EH (cell line): ENCODE measurements around the gene ACAD8.

ENCODE experiments used
- DNase-seq: peaks from one replicate; pipeline ENCODE4 v3.0.0-alpha.2; 2015; ENCODE audit warnings: low read depth

ACAD8 gene

GRCh38 chr11:134253188-134253993 is at the start of gene ACAD8, which contains the start of gene THYN1:
ACAD8 (plus strand) TSS chr11:134253568; CDS start chr11:134253601, 33 bp downstream.
THYN1 (minus strand) TSS chr11:134253352; CDS start chr11:134252882, 470 bp downstream.
- peak; percentile 97 for DNase-seq

DNA sequence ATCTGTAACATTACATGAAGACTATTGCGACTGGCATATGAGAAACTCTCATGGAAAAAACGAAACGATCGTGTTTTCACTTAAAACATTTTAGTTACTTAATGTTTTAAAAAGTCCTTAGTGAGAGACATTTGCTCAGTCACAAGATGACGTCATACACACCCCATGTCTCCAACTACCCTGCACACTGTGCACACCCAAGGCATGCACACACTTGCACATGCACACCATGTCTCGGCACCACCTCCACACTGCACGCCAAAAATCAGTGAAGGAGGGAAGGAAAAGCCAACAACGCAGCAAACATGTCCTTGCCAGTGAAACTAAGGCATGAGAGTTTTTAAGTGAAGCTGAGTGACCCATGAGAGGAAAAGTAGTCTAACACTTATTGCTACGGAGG is 47.6 kb upstream of the ACAD8 start:
- DNase-seq, result no peak

DNA sequence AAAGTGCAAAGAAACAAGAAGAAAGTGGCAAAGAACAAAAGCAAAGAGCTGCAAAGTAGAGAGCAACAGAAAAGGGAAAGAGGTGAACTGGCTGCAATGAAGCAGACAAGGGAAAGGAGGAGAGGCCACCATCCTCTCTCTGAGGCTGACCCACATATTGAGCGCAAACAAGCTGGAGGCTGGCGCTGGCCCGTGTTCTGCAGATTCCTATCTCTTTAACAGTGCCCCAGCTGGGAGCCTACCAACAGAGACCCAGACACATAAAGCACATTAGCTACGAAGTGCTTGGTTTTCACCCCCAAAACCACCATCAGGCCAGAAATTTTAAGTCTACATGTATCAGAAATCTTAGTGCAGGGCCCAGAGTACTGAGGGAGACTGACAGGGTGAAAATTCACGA is 47.2 kb upstream of the ACAD8 start:
- DNase-seq, result no peak

- peak; percentile 36 for DNase-seq
These were observed 45.7 kb upstream of the ACAD8 start for GRCh38 chr11:134207538-134208239.

GRCh38 chr11:134215836-134216235 is 37.5 kb upstream of the ACAD8 start:
- no peak for DNase-seq

DNA sequence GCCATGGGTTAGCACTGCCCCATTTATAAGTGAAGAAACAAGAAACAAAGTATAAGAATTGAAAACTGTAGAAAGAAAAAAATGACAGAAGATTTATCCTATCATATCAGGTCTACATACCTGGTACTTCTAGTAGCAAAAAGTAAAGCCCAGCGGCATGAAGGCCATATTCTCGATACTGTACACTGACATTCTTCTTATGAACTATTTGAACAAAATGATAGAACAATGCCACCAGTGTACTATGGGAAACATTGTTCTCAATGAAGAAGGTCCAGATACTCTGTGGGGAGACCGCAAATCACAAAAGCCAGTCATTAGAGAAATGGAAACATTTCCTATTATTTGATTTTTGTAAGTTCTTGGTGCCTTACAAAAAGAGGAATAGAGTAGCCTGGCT is 36.6 kb upstream of the ACAD8 start:
- no peak for DNase-seq

GRCh38 chr11:134223121-134223520 is 30.2 kb upstream of the ACAD8 start:
- no peak for DNase-seq

DNA sequence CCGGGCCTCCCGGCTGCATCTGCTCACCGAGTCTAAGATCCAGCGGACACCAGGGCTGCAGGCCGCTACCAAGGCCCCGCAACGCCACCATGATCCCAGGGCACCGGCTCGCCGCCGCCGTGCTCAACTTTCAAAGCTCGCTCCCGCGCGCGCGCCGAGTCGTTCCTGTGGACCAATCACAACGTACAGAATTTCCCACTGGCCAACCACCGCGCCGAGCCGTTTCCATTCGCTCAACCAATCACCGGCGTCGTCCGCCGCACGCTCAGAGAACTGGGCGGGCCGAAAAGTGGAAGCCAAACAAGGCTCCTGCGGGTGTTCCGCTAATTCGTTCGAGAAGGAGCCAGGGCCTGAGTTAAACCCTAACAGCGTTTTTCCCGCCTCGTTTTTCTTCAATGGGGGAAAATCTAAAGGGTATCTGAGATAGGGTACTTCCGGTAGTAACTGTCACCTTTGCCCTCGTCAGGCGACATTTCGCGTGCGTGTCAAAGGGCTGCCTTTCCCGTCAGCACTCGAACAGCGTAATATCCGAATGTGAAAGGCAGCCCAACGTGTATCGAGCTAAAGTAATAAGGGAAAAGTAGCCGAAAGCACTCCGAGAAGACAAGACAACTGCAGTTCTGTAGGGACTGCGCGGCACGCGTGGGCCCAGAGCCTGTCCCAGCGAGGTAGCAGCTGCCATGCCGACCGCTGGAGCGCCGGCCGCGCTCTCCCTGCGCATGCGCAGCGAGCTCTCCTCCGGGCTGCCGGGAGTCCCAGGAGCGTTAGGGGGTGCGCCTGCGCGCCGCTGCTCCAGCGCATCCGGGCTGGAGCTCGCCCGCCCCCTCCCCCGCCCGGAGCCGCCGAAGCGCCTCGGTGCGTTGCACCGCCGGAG is 29.3 kb upstream of the ACAD8 start, which contains the start of the genes NCAPD3 and VPS26B:
Gene NCAPD3 (minus strand): TSS at position 132 of the 874 bp plus-strand sequence. CDS start 41 bp downstream, at position 91.
Gene VPS26B (plus strand): TSS at position 836 of the 874 bp plus-strand sequence. CDS start 452 bp downstream, outside the sequence.
- DNase-seq, result peak; percentile 96

GRCh38 chr11:134224710-134225664 is 28.4 kb upstream of the ACAD8 start:
- DNase-seq, result peak; percentile 49

- DNase-seq, result peak; percentile 51
These were observed 26.5 kb upstream of the ACAD8 start for GRCh38 chr11:134226806-134227325.

DNA sequence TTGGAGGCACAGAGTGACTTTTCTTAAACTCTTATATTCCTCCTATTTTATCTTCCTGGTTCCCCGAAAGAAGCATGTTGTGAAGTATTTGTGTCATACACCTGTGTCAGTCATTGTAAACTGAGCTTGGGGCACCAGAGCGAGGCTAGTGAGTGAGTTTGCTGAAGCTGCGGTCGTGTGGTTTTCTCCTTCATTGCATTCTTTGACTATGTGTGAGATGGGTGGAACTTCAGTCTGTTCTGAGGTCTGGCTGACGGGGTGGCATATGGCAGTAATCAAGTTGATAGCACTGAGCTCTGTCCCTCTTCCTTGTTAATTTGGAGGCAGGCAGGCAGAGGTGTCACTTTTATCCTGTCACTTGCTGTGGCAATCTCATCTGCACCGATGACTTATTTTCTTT is 24.7 kb upstream of the ACAD8 start:
- peak; percentile 77 for DNase-seq

DNA sequence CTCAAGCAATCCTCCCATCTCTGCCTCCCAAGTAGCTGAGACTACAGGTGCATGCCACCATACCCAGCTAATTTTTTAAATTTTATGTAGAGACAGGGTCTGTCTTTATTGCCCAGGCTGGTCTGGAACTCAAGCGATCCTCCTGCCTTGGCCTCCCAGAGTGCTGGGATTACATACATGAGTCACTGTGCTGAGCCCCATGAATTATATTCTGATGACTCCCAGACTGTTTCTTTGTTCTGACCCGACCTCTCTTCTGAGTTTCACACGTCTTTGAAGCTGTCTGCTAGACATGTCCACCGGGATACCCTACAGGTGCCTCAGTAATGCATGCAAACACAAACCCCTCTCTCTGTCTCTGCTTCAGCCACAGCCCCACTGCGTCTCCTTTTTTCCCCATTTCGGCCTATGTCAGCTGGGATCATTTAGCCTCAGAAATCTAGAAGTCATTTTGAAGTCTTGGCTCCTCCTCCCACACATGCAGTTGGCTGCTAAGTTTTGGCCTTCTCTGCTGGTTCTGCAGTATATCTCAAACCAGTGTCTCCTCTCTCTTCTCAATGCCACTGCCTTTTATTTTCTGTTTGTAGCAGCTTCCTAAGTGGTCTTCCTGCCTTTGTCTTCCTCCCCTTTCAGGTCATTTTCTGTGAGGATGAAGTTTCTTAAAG is 24.1 kb upstream of the ACAD8 start:
- DNase-seq, result peak; percentile 40

DNA sequence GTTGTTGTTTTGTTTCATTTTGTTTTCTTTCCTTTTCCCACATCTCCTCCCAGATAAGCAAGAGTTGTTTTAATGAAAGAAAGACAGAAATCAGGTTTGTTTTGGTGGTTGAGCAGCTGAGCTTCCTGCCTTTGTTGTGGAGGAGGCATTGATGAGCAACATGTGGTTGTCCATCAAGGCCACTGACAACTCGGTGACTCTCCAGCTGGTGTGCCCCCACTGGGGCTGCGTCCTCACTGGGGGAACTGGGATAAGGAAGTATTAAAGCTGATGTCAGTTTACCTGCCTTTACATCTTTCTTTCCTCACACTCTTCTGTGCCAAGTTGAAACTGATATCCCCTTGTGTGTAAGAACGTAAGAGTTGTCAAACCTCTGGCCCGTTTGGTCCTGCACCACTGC is 23.0 kb upstream of the ACAD8 start:
- no peak for DNase-seq

DNA sequence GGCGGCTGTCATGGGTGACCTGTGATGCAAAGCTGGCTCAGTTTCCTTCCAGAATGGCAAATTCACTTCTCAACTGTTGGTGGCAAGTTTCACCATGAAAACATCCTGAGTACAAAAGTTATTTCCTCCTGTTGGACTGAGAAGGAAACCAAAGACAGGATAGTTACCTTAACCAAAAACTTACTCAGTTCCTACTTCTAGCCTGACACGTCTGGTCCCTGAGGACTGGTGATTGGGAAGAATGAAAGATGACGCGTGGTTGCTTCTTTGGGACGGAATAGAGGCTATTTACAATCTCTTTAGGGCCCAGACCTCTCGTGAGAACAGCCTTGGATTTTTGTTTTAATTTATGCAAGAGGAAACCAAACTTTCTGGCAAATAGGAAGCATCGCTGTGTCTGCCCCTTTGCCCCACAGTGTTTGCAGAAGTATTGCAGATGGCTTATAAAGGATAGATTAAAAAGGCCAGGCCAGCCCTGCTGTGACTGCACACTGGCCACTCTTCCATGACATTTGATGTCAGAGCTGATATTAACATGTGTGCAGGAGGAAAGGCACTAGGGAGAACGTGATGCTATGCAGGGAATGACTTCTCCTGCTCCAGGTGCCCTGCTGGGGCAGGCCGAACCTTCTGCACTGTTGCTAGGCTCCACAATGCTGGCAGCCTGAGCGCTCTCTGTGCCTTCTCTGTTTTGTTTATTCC is 21.3 kb upstream of the ACAD8 start:
- no peak for DNase-seq

DNA sequence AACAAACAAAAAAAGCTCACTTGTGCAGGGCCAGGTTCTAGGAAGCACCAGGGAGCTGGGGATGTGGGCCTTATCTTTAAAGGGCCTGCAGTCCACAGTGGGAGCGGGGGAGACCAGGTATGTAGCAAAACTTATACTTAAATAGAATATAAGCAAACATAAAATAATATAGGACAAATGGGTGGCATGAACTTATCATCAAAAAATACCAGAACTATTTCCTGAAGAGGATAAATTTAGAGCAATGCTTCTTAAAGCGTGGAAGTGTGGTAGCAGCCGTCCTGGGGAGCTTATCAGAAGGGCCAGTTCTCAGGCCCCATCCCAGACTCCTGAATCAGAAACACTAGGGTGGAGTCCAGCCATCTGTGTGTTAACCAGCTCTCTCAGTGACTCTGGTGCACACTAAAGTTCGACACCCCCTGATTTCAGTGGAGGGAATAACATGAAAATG is 19.6 kb upstream of the ACAD8 start:
- no peak for DNase-seq

GRCh38 chr11:134235399-134235798 is 18.0 kb upstream of the ACAD8 start:
- DNase-seq, result no peak

DNA sequence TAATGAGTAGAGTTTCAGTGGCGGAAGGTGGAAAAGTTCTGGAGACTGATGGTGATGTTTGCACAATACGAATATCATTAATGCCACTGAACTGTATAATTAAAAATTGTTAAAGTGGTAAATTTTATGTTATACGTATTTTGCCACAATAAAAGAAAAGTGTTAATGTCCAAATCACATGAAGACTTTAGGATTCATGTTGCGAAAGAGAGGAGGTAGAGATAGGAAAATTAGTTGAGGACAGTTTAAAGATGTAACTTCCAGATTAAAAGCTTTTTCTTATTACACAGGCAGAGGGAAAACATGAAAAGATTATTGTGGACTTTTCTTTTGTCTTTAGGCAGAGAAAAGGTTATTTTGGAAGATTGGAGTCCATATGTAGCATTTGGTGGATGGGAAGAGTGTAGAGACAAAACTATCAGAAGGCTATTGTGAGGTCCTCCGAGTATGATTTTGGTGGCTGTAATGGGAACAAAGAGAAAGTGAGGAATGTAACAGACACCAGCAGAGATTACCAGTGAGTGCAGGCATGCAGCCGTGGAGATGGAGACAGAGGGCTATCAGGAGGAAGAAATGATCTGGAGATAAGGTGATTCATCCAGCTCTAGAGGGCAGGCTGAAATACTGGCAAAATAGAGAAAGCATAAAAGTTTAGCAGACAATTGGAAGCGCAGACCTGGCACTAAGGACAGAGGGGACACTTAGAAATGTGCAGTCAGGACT is 16.4 kb upstream of the ACAD8 start:
- peak; percentile 58 for DNase-seq

GRCh38 chr11:134237557-134237922 is 15.8 kb upstream of the ACAD8 start:
- no peak for DNase-seq

GRCh38 chr11:134238956-134239355 is 14.4 kb upstream of the ACAD8 start:
- DNase-seq, result no peak
